H1 (cell line): ENCODE results near the gene ACTR2. TPM values are rescaled to one million over a fixed set of nuclear protein-coding genes. Genes with fewer than 3 reads are reported as not detected.

ENCODE experiments used
- CEBPB ChIP-seq: IDR thresholded peaks from 2 replicates; pipeline ENCODE4 v1.6.1; 2012; ENCODE audit warnings: low read depth, low read length
- CHD7 ChIP-seq: fragments of 300-600 bp; sonication (generic); IDR thresholded peaks from 2 replicates; pipeline ENCODE4 v1.7.1; 2012; ENCODE audit warnings: low read length, moderate library complexity, mild to moderate bottlenecking, inconsistent platforms; ENCODE audit not compliant: insufficient replicate concordance
- CREB1 ChIP-seq: IDR thresholded peaks from 2 replicates; pipeline ENCODE4 v1.6.1; 2012; ENCODE audit warnings: inconsistent platforms
- HDAC2 ChIP-seq, 2 experiments: fragments of 300-600 bp in 1 of 2; sonication (generic) in 1 of 2; IDR thresholded peaks; 2 replicates each; pipeline ENCODE4 v1.6.1; 2011 to 2012; ENCODE audit warnings: low read depth in 2 of 2, low read length in 2 of 2, mild to moderate bottlenecking in 2 of 2, moderate library complexity in 2 of 2, borderline replicate concordance in 1 of 2, inconsistent platforms in 1 of 2
- NRF1 ChIP-seq: IDR thresholded peaks from 2 replicates; pipeline ENCODE4 v1.6.1; 2011; ENCODE audit warnings: mild to moderate bottlenecking, low read depth, low read length, improper control_type of control experiment
- SP1 ChIP-seq: IDR thresholded peaks from 2 replicates; pipeline ENCODE4 v1.6.1; 2011; ENCODE audit warnings: low read depth, low read length
- polyA plus RNA-seq, 7 experiments: library from polyadenylated mRNA; depleted of rRNA in 3 of 7; stranded (reverse) in 5 of 7; unstranded in 2 of 7; fragments of >200 nt in 5 of 7; fragments of 200-250 nt in 2 of 7; gene quantifications; 1 replicate in 5 of 7; 2 replicates in 1 of 7; 4 replicates in 1 of 7; pipeline versions ENCODE4 v1.2.1 to v1.2.3, GENCODE V29; 2011 to 2013; ENCODE audit warnings: missing spikeins in 2 of 7, mixed read lengths in 2 of 7
- total RNA-seq: library from RNA; stranded (reverse); fragmentation: NEBNext Ultra II Directional; extraction: Animal tissue kit (Norgen Biotek cat#: 25700); gene quantifications from 2 replicates; pipeline ENCODE4 v1.2.1, GENCODE V29; 2021

The ACTR2 gene
- total and polyA plus RNA-seq, 2 of the 8 experiments (the other 6 are each of a cell fraction or from before 2014, with no cell fraction given) = 28.3 to 171 TPM

DNA sequence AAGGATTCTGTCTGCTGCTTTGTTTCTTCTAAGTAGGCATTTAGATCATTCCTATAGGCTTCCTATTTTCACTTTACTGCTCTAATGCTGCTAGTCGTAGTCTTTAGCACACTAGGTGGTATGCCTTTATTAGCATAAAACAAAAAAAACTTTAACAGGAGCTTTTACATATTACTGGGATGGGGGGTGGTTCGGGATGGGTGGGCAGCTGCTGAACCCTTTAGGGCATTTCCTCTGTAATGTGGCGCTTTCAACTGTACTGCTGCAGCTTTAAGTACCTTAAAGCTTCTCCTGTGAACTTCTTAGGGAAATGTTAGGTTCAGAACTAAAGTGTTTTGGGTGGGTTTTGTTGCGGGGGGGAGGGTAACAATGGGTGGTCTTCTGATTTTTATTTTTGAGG is 41.3 kb downstream of the ACTR2 start (continued):
- no peak for TF ChIP-seq CHD7
- TF ChIP-seq NRF1 = no peak
- no peak for TF ChIP-seq CEBPB
- no peak for TF ChIP-seq CREB1
- TF ChIP-seq HDAC2 (IDR thresholded peaks at IDR 0.05; ENCODE audit: borderline replicate concordance in 1 of 2, low read depth in 2 of 2, low read length in 2 of 2) = no peak
- TF ChIP-seq SP1 = no peak
